Astrocyte of the hippocampus (primary cell): ENCODE data around the gene TOR2A.

ENCODE experiments used
- DNase-seq: peaks from one replicate; pipeline ENCODE4 v3.0.0; 2011; ENCODE audit warnings: low read depth, low spot score

The TOR2A gene

DNA sequence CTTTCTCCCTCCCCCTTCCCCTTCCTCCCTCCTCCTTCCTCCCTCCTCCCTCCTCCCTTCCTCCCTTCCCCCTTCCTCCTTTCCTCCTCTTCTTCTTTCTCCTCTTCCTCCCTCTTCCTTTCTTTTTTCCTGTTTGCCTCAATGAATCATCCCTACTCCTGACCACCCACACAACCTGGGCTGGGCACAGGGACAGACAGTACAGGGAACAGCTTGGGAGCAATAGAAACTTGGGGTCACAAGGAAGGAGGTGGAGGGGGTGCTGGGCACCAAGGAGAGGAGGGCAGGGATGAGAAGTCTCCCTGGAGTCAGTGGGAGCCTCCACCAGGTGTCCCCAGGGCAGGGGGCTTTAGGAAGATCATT lies 14.2 kb downstream of the TOR2A start:
- DNase-seq = no peak

DNA sequence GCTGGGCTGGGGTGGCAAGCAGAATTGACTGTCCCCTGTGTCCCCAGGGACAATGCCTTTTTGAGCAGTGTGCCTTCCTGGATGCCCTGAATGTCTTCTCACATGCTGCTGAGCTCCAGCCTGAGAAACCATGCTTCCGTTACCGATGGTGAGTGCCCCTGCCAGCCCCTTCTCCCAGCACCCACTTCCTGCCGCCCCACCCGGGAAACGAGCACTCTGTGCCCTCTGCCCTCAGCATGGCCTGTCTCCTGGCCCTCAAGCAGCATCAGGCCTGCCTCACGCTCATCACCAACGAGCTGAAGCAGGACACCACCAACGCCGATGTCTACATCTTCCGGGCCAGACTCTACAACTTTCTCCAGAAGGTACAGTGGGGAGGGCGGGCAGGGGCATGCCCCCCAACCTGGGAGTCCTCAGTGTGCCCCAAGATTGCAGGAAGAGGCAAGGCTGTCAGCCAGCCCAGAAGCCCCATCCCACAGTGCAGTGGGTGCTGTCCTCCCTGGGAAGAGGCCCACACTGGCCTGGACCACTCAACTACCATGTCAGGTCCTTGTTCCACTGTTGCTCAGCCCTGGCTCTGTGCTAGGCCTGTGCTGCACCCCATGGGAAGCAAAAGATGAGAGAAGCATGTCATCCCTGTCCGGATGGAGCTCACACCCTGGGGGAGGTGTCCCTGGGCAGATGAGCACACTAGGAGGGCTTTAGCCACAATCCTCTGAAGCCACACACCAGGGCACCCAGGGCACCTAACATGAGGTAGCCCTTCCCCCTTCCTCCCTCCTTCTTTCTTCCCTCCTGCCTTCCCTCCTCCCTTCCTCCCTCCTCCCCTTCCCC lies 14.8 kb downstream of the TOR2A start:
- DNase-seq = no peak

DNA sequence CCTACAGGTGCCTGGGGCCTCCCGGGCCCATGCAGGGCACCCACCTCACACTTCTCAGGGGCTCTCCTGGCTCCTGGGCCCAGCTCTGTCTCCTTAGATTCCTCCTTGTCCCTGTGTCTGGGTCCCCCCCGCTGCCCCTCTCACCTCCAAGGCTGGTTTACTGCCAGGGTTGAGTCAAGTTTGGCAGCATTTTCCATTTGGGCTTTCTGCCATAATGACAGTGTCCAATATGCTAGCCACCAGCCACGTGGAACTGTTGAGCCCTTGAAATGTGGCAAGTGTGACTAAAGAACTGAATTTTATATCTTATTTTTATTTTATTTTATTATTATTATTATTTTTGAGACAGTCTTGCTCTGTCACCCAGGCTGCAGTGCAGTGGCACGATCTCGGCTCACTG lies 17.3 kb downstream of the TOR2A start:
- DNase-seq = no peak

GRCh38 chr9:127716412-127716811 lies 18.7 kb downstream of the TOR2A start:
- no peak for DNase-seq

DNA sequence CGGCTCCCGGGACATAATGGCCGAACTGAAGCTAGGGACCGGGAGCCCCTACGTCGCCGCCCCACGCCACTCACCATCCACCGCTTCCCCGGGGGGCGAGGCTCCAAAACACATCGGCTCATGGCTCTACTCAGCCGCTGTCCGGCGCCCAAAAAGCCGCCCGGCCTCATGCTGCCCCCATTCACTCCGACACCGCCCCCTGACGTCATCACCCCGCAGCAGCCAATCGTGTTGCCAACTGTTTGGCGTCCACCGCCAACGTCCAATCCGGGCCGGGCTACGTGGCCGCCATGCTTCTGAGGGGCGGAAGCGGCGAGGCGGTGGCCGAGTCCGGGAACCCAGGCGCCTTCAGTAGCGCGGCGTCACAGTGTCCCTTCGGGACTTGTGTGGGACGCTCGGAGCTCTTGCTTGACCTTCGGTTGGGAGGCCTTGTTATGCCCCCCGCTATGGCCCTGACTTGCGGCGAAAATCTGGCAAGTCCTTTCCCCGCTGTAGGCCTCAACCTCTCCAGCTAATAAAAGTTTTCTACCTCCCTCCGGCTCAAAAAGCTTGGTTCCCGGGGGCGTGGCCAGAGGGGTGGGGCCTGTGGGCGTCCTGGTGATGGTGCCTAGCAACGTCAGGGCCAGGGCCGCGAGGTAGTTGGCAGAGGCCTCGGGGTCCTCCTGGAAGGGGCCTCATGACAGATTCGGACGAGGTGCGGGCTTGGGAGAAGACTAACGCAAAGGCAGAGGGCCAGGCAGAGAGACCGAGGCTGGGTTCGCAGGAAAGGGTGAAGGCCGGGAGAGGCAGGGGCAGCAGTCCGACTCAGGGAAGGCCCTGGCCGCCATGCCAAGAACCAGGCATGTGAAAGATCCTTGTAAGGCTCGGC lies 19.4 kb downstream of the TOR2A start, which contains the start of the genes PTRH1 and TTC16:
Gene PTRH1 (minus strand): TSS at position 194 of the 868 bp plus-strand sequence. CDS start 24 bp downstream, at position 170.
Gene TTC16 (plus strand): TSS at position 610 of the 868 bp plus-strand sequence. CDS start 67 bp downstream, at position 677.
- DNase-seq = peak; percentile 99

DNA sequence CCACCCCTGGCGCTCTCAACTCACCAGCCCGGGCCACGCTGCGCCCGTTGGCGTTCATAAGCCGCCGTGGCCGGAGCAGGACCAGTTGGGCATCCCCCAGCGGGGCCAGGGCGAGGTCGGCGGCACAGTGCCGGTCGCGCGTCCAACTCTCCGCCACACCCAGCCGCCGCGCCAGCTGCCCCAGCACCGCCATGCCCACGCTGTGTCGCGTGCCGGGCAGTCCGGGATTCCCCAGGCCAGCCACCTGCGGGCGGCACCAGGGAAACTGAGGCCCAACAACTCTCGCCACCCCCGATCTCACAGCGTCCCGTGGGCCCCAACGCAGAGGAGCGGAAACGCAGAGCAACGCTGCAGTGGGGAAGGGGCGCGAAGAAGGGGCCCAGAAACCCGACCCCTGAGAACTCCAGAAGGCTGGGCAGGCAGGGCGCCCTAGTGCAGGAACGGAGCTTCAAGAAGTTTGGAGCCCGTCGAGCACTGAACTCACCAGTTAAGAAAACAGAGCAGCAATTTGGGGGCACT lies 20.1 kb downstream of the TOR2A start:
- DNase-seq = peak; percentile 36

DNA sequence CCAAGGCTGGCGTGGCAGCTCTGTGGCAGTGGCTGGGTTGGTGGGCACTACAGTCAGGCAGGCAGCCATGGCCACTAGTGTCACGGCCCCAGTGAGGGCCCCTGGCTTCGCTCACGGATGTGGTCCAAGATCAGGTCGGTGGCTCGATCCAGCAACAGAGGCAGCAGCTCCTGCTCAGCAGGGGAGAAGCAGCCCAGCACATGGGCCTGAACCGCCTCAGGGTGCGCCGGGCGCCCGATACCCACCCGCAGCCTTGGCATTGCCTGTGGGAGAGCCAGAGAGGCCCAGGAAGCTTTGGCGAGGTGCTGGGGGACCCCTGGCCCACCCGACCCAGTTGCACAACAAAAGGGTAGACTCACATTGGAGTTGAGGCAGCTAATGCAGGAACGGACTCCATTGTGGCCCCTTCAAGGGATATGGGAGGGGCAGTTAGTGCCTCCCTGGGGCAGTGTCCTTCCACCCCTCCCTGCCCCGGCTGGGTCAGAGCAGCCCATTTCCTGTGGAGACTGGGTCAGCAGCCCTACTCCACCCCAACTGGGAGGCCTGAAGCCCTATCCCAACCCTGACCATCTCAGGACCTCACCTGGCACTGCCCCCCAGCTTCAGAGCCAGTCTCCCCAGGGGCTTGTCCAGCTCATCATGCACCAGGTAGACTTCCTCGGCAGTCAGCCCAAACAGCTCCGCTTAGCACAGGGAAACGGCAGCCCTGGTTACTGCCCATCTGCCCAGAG lies 20.9 kb downstream of the TOR2A start:
- DNase-seq = no peak

GRCh38 chr9:127712867-127713266 lies 22.2 kb downstream of the TOR2A start:
- DNase-seq = no peak

DNA sequence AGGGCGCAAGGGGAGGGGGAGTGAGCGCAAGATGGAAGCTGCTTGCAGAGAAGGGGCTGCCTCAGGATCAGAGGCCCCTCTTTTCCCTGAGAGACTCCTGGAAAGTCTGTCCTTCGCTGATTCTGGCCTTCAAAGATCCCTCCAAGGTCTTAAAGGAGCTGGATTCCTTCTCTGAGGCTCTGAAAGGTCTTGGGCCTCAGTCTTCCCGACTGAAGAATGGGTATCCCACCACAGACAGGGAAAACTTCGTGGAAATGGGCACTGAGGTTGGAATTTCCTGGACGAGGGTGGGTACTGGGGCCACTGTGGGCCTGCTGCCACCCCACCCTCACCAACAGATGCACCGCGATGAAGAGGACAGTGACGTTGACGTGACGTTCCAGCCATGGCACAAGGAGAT lies 22.7 kb downstream of the TOR2A start:
- DNase-seq = no peak

DNA sequence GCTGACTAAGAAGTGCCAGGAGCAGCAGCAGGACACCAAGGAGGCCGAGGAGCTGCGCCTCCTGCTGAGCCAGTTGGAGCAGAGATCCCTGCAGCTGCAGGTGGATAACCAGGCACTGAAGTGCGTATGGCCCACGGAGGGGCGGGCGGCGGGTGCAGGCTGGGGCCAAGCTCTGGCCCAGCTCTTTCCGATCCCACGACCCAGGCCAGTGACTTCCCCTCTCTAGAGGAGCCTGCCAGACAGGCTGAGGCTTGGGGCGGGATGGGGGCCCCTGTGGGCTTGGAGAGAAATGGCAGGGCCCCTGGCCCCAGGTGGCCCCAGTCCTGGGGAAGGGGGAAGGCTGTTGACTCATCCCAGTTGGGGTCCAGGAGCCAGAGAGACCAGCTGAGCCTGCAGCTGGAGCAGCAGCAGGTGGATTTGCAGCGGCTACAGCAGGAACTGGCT lies 23.2 kb downstream of the TOR2A start:
- DNase-seq = no peak

GRCh38 chr9:127711226-127711701 lies 23.8 kb downstream of the TOR2A start:
- no peak for DNase-seq

DNA sequence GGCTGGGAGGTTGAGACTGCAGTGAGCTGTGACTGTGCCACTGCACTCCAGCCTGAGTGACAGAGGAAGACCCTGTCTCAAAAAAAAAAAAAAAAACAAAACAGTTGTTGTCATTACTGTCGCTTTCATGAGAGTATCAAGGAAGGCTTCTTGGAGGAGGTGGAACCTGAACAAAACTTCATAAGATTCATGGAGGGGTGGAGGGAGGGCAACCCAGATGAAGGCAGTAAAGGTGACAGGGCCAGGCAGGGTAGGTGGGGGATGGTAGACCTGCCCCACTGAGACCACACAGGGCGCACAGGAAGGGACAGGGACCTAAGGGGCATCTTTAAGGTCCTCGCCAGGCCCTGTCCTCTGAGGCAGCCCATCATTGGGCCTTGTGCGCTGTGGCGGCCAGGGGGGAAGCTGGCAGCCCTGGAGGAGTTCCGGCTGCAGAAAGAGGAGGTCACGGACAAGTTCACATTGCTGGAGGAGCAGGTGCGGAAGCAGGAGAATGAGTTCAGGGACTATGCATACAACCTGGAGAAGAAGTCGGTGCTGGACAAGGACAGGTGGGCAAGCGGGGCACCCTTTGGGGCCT lies 24.8 kb downstream of the TOR2A start:
- DNase-seq = no peak

DNA sequence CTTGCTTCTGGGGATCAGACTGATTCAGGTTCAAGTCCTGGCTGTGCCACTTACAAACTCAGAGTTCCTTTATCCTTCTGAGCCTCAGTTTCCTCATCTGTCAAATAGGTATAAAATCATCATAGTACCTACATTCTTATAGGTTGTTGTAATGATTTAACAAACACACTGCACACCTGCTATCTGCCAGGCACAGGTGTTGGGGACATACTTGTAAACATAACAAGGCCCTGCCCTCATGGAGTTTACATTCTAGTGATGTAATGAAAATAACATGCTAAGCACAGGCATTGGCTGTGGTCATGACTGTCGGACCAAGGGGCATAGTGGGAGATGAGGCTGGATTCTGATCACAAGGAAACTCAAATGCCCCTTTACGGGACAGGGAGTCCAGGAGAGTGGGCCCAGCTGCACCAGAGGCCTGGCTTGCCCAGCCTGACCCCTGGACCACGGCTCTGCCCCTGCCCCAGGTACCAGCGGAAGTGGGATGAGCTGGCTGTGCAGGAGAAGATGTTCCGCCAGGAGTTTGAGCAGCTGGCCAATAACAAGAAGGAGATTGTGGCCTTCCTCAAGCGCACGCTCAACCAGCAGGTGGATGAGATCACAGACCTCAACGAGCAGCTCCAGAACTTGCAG lies 26.0 kb downstream of the TOR2A start:
- no peak for DNase-seq

DNA sequence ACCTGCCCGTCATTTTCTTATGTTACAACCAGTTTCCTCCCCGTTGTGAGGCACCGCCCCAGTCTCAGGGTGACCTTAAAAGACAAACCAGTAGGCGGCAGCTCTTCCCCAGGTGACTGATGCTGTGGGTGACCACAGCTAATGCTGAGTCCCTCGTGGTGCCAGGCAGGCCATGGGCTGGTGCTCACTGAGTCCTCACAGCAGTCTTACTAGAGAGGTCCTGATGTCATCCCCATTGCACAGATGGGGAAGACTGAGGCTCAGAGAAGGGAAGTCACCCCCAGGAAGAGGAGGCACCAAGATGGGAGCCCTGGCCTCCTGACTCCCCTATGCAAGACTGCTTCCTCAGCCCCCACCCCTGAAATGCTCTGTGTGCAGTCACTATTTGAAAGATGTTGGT lies 27.3 kb downstream of the TOR2A start:
- no peak for DNase-seq

GRCh38 chr9:127706836-127707241 lies 28.3 kb downstream of the TOR2A start, which contains the start of gene CFAP157:
Gene CFAP157 (plus strand): TSS chr9:127706988. CDS start chr9:127707032, 44 bp downstream.
- DNase-seq = no peak

DNA sequence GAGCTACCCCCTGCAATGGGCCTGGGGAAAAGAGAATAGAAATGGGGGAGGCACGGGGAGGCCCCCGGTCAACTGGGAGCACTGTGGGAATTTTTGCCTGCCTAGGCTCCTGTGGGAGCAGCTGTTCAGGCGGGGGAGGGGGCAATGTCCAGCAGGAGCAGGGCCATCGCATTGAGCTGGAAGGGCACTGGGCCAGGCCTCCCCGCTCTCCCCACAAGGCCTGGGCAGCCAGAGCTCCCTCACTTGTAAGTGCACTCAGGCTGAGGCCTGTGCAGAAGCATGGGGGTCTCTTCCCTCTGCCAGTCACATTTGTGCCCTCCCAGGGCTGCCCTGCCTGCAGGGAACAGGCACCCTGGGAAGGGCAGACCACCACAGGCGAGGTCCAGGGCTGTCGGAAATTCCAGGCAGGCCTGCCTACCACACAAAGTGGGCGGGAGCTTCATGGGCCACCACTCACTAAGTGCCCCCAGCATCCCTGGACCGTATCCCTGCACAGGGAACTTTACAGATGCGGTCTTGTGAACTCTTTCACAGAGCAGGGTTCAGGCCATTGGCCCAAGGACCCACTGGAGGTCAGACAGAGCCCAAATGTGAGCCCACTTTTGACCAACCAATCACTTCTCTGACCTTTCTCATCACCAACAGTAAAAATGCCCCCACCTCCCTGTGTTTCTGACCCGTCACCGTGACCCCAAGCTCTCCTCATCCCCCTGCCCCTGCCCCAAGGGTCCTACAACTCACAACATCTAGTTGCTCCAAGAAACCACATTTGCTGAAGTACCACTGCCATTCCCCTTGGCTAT lies 29.3 kb downstream of the TOR2A start:
- DNase-seq = no peak

DNA sequence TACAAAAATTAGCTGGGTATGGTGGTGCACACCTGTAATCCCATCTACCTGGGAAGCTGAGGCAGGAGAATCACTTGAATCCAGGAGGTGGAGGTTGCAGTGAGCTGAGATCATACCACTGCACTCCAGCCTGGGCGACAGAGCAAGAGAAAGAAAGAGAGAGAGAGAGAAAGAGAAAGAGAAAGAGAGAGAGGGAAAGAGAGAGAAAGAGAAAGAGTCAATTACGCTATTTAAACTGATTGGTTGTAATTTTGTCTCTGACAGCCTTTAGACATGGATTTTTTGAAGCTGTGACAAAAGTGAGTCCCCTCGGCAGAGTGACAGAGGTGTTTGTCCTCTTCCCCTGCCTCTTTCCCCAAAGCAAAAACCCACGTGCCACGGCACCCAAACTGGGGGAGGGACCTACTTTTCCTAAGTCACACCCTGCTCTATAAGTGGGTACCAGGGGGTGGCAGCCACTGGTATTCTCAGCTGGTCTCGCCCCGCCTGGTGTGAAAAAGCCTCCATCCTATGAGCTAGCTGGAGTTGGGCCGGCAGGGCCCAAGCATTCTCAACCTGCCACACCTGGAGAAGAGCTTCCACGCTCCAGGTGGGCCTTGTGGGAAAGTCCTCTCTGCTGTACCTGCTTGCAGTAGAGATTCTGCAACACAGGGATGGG lies 31.7 kb downstream of the TOR2A start:
- no peak for DNase-seq

DNA sequence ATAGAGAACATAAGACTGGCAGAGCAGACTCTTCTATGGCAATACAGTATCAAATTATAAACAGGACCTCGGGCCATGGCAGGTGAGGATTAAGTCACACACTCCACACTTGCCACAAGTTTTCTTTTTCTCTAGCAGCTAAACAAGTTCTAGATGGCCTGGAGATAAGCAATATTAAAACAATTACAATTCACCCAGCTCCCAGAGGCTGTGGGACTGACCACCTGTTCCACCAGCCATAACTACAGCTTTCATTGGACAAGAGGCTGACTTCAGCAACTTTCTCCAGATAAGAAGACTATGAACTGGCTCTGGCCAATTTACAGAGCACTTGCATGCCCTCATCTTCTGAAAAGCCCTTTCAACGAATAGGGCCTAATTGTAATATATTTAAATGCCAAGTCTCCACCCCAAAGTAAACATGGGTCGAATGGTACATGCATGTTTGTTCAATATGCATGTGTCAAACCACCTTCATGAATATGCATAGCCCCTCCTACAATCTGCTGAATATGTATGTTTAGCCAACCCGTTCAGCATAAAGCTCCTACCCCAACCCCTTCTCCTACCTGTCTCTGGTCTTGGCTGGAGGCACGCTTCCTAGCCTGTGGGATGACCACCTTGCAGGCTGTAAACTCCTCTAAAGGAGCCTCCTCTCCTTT lies 34.4 kb downstream of the TOR2A start:
- no peak for DNase-seq

GRCh38 chr9:127700140-127700539 lies 35.0 kb downstream of the TOR2A start:
- DNase-seq = no peak
